RWPE2 (cell line): ENCODE measurements around the gene NANOS2.
"Not testable (repeated sequence)": the region's sequence is repeated elsewhere in the genome, so short reads cannot be mapped to it uniquely, and the experiment has no call there.

Experiments used
- ATAC-seq: fragments of 200-7000 bp; cut with Tn5 transposase; 3 replicates; pipeline ENCODE4 v1.9.1; 2021; ENCODE audit warnings: low read depth
- DNase-seq: peaks from one replicate; pipeline ENCODE4 v3.0.0-alpha.2; 2020; ENCODE audit warnings: low spot score
- H3K27ac ChIP-seq: fragments of 450-650 bp; 2 replicates; pipeline ENCODE4 v1.5.1; 2017; ENCODE audit warnings: mild to moderate bottlenecking; ENCODE audit not compliant: poor library complexity, severe bottlenecking
- H3K27me3 ChIP-seq: fragments of 250-450 bp; sonication (Bioruptor Pico); 2 replicates; pipeline ENCODE4 v1.5.1; 2021; ENCODE audit warnings: mild to moderate bottlenecking, moderate library complexity; ENCODE audit not compliant: insufficient read depth, poor library complexity, severe bottlenecking
- H3K36me3 ChIP-seq: fragments of 250-450 bp; sonication (Bioruptor Pico); 2 replicates; pipeline ENCODE4 v1.5.1; 2020; ENCODE audit warnings: low read depth, mild to moderate bottlenecking, moderate library complexity
- H3K4me1 ChIP-seq: fragments of 250-450 bp; sonication (Bioruptor Pico); 2 replicates; pipeline ENCODE4 v1.5.1; 2021; ENCODE audit warnings: mild to moderate bottlenecking, moderate library complexity; ENCODE audit not compliant: insufficient read depth, poor library complexity, severe bottlenecking
- H3K4me3 ChIP-seq: fragments of 250-450 bp; sonication (Bioruptor Pico); 2 replicates; pipeline ENCODE4 v1.5.1; 2021; ENCODE audit warnings: mild to moderate bottlenecking, moderate library complexity; ENCODE audit not compliant: severe bottlenecking
- H3K9me3 ChIP-seq: fragments of 250-450 bp; sonication (Bioruptor Pico); 2 replicates; pipeline ENCODE4 v1.5.1; 2021; ENCODE audit warnings: mild to moderate bottlenecking, moderate library complexity; ENCODE audit not compliant: severe bottlenecking
- TF ChIP-seq, protein P1 (sequence below): fragments of 450-650 bp; IDR thresholded peaks from one replicate; pipeline ENCODE4 v1.5.1; 2017; ENCODE audit warnings: mild to moderate bottlenecking, moderate library complexity; ENCODE audit not compliant: poor library complexity, severe bottlenecking

The NANOS2 gene

DNA sequence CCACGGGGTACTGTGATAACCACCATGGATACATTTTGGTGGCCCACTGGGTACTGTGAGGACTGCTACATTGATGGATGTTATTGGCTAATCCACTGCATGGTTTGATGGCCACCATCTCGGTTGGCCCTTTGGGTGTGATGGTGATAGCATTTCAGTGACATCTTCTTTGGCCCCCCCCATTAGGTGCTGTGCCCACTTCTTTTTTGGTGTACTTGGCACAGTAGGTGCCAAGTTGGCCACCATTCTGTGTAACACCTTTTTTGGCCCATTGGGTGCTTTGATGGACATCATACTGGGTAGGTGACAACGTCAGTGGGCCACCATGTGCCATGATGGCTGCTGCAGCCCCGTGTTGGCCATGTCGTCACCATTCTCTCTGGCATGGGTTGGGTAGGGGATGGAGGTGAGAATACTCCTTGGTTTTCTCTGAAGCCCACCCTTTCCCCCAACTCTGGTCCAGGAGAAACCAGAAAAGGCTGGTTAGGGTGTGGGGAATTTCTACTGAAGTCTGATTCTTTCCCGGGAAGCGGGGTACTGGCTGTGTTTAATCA lies 41.3 kb downstream of the NANOS2 start:
- Histone ChIP-seq H3K27me3 (no peaks in the 10 kb centered on the region), H3K36me3 (no peaks in the 10 kb centered on the region), H3K9me3 (no peaks in the 10 kb centered on the region), H3K4me1 (no peaks in the 10 kb centered on the region), H3K27ac (no peak overlapping the region), H3K4me3 (no peak overlapping the region)
- TF ChIP-seq, protein P1, sequence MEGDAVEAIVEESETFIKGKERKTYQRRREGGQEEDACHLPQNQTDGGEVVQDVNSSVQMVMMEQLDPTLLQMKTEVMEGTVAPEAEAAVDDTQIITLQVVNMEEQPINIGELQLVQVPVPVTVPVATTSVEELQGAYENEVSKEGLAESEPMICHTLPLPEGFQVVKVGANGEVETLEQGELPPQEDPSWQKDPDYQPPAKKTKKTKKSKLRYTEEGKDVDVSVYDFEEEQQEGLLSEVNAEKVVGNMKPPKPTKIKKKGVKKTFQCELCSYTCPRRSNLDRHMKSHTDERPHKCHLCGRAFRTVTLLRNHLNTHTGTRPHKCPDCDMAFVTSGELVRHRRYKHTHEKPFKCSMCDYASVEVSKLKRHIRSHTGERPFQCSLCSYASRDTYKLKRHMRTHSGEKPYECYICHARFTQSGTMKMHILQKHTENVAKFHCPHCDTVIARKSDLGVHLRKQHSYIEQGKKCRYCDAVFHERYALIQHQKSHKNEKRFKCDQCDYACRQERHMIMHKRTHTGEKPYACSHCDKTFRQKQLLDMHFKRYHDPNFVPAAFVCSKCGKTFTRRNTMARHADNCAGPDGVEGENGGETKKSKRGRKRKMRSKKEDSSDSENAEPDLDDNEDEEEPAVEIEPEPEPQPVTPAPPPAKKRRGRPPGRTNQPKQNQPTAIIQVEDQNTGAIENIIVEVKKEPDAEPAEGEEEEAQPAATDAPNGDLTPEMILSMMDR = no peak
- DNase-seq (no peak), ATAC-seq (no peak)

- Histone ChIP-seq H3K4me3 (no peak overlapping the region), H3K4me1 (no peaks in the 10 kb centered on the region), H3K36me3 (no peaks in the 10 kb centered on the region), H3K9me3 (no peaks in the 10 kb centered on the region), H3K27me3 (no peaks in the 10 kb centered on the region), H3K27ac (no peak overlapping the region)
- DNase-seq = no peak
- ATAC-seq = no peak
- TF ChIP-seq, protein P1 = no peak
Measured at GRCh38 chr19:45872095-45872919, 42.3 kb downstream of the NANOS2 start.

- H3K9me3 ChIP-seq = no peaks in the 10 kb centered on the region
- TF ChIP-seq, protein P1 = no peak
Measured at GRCh38 chr19:45870798-45871197, 43.8 kb downstream of the NANOS2 start.

GRCh38 chr19:45867241-45867640 lies 47.3 kb downstream of the NANOS2 start:
- not testable (repeated sequence) for H3K4me3 ChIP-seq, ATAC-seq
- peaks cover 24% of the 10 kb centered on the region for H3K27me3 ChIP-seq

More at GRCh38 chr19:45870798-45871197, 43.8 kb downstream of the NANOS2 start:
- no peaks in the 10 kb centered on the region for H3K27me3 ChIP-seq
- no peak for DNase-seq
- no peak overlapping the region for H3K4me3 ChIP-seq
- H3K27ac ChIP-seq = no peak overlapping the region
- ATAC-seq = no peak
- no peaks in the 10 kb centered on the region for H3K4me1 ChIP-seq
- H3K36me3 ChIP-seq = no peaks in the 10 kb centered on the region

GRCh38 chr19:45866400-45867176 lies 48.0 kb downstream of the NANOS2 start:
- H3K27ac ChIP-seq = no peak overlapping the region
- H3K9me3 ChIP-seq = no peaks in the 10 kb centered on the region
- H3K27me3 ChIP-seq = peaks cover 24% of the 10 kb centered on the region
- H3K4me3 ChIP-seq = no peak overlapping the region
- TF ChIP-seq, protein P1 = no peak
- DNase-seq = no peak
- H3K36me3 ChIP-seq = peaks cover under 1% of the 10 kb centered on the region
- ATAC-seq = no peak
- H3K4me1 ChIP-seq = peaks cover under 1% of the 10 kb centered on the region

More at GRCh38 chr19:45867241-45867640, 47.3 kb downstream of the NANOS2 start:
- H3K27ac ChIP-seq, H3K9me3 ChIP-seq, DNase-seq, H3K36me3 ChIP-seq, H3K4me1 ChIP-seq: not testable (repeated sequence)
